Chondrocyte (in vitro differentiated cells): ENCODE results near the gene ARID1A. TPM values are rescaled to one million over a fixed set of nuclear protein-coding genes. Genes with fewer than 3 reads are reported as not detected.

Source experiments
- DNase-seq: peaks from one replicate; pipeline ENCODE4 v3.0.0; 2021; ENCODE audit warnings: mixed read lengths, low spot score
- H3K27ac Mint-ChIP-seq: one replicate; pipeline ENCODE4 v1.8.0; 2021; ENCODE audit warnings: mild to moderate bottlenecking, moderate library complexity, mixed read lengths; ENCODE audit not compliant: unreplicated experiment
- H3K27me3 Mint-ChIP-seq: 2 replicates; pipeline ENCODE4 v1.8.0; 2021; ENCODE audit warnings: low read depth, mixed read lengths
- H3K36me3 Mint-ChIP-seq: 2 replicates; pipeline ENCODE4 v1.8.0; 2021; ENCODE audit warnings: low read depth, mixed read lengths
- H3K4me1 Mint-ChIP-seq: 2 replicates; pipeline ENCODE4 v1.8.0; 2021; ENCODE audit warnings: low read depth, mild to moderate bottlenecking, mixed read lengths
- H3K4me3 Mint-ChIP-seq: one replicate; pipeline ENCODE4 v1.8.0; 2021; ENCODE audit warnings: mild to moderate bottlenecking, moderate library complexity, mixed read lengths; ENCODE audit not compliant: unreplicated experiment
- H3K9me3 Mint-ChIP-seq: 2 replicates; pipeline ENCODE4 v1.8.0; 2021; ENCODE audit warnings: low read depth, mixed read lengths
- total RNA-seq: library from RNA; stranded (reverse); gene quantifications from 3 replicates; pipeline ENCODE4 v1.2.1, GENCODE V29; 2021
- TF ChIP-seq, protein P1 (sequence below): fragments of 200-600 bp; sonication (generic); IDR thresholded peaks from 2 replicates; pipeline ENCODE4 v1.5.0; 2021; ENCODE audit warnings: antibody characterized with exemption, mild to moderate bottlenecking, moderate library complexity

ARID1A gene
- total RNA-seq, 1 donor from 2014 or later = 56.1 TPM

DNA sequence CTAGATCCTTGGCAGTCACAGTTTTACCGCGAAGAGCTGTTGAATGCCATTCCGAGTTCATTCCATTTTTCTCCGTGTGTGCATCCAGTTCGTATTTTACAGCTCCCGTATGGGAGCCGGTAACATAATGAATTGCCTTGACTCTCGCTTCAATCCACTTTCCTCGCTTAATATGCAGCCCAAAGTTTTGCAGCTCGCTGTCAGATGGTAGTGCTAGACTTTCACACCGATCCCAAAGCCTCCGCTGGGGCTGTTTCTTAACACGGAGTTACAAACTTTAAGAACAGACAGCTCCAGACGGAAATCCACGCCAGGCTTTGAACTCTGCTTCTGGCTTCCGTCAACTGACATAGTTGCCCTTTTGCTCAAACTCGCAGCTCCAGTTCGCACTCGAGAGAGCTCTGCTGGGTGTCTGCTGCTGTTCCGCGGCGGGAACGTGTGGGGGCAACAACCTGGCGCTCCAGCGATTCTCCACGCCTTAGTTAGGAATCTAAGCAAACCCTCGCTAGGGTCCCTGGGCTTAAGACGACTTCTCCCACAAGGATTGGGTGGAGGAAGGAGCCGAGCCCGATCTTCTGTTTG lies 3.5 kb upstream of the ARID1A start:
- Mint-ChIP-seq H3K4me3 (peak overlapping the region; percentile 83), H3K27me3 (no peaks in the 10 kb centered on the region), H3K27ac (peak overlapping the region; percentile 98), H3K36me3 (no peaks in the 10 kb centered on the region), H3K9me3 (no peaks in the 10 kb centered on the region), H3K4me1 (peaks cover 42% of the 10 kb centered on the region)
- TF ChIP-seq, protein P1, sequence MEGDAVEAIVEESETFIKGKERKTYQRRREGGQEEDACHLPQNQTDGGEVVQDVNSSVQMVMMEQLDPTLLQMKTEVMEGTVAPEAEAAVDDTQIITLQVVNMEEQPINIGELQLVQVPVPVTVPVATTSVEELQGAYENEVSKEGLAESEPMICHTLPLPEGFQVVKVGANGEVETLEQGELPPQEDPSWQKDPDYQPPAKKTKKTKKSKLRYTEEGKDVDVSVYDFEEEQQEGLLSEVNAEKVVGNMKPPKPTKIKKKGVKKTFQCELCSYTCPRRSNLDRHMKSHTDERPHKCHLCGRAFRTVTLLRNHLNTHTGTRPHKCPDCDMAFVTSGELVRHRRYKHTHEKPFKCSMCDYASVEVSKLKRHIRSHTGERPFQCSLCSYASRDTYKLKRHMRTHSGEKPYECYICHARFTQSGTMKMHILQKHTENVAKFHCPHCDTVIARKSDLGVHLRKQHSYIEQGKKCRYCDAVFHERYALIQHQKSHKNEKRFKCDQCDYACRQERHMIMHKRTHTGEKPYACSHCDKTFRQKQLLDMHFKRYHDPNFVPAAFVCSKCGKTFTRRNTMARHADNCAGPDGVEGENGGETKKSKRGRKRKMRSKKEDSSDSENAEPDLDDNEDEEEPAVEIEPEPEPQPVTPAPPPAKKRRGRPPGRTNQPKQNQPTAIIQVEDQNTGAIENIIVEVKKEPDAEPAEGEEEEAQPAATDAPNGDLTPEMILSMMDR = peak; percentile 59
- DNase-seq = no peak

GRCh38 chr1:26692793-26693490 lies 2.9 kb upstream of the ARID1A start:
- H3K27me3 Mint-ChIP-seq = no peaks in the 10 kb centered on the region
- DNase-seq = peak; percentile 96
- H3K36me3 Mint-ChIP-seq = no peaks in the 10 kb centered on the region
- peaks cover 37% of the 10 kb centered on the region for H3K4me1 Mint-ChIP-seq
- TF ChIP-seq, protein P1 = peak; percentile 21
- H3K9me3 Mint-ChIP-seq = no peaks in the 10 kb centered on the region
- peak overlapping the region; percentile 98 for H3K27ac Mint-ChIP-seq
- peak overlapping the region; percentile 83 for H3K4me3 Mint-ChIP-seq

GRCh38 chr1:26693599-26694572 lies 1.9 kb upstream of the ARID1A start:
- Mint-ChIP-seq H3K4me3 (peak overlapping the region; percentile 83), H3K4me1 (peaks cover 37% of the 10 kb centered on the region), H3K27me3 (no peaks in the 10 kb centered on the region), H3K27ac (peak overlapping the region; percentile 98), H3K36me3 (no peaks in the 10 kb centered on the region), H3K9me3 (no peaks in the 10 kb centered on the region)
- DNase-seq = no peak
- TF ChIP-seq, protein P1 = no peak

GRCh38 chr1:26694638-26695355 lies 1.0 kb upstream of the ARID1A start:
- H3K27ac Mint-ChIP-seq = peak overlapping the region; percentile 98

More at GRCh38 chr1:26694638-26695355, 1.0 kb upstream of the ARID1A start:
- Mint-ChIP-seq H3K4me1 (peaks cover 37% of the 10 kb centered on the region), H3K27me3 (no peaks in the 10 kb centered on the region), H3K36me3 (no peaks in the 10 kb centered on the region), H3K4me3 (peak overlapping the region; percentile 71), H3K9me3 (no peaks in the 10 kb centered on the region)
- TF ChIP-seq, protein P1 = no peak
- no peak for DNase-seq
